Measurements from ENCODE around the gene NPFF.

NPFF gene

DNA sequence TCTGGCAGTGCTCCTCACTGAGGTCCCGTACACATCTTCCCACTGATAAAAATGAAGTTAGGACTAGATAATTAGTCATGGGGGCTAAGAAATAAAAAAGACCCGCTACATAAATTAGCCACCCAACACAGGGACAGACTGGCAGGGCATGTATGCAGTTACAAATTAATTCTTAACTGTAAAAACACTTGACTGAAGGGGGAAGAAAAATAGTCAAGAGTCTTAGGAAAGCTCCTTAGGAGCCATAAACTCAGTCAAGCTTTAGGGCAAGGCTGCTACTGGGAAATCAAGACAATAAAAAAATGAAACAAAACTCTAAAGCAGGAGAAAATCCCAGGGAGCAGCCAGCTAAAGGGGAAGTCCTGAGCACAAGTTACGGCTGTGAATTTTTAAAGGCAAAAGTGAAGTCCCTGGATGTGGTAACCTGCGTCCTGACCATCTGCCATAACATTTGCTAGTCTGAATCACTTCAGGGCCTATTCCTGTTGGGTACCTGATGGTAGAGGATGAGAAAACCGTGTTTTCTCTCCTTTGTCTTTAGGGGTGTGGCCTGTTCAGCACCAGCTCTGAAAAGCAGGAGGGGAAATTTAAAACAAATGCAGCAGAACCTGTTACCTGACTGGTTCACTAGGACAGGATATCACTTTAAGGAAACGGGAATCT is 7.5 kb upstream of the NPFF start:
- no peak for DNase-seq

DNA sequence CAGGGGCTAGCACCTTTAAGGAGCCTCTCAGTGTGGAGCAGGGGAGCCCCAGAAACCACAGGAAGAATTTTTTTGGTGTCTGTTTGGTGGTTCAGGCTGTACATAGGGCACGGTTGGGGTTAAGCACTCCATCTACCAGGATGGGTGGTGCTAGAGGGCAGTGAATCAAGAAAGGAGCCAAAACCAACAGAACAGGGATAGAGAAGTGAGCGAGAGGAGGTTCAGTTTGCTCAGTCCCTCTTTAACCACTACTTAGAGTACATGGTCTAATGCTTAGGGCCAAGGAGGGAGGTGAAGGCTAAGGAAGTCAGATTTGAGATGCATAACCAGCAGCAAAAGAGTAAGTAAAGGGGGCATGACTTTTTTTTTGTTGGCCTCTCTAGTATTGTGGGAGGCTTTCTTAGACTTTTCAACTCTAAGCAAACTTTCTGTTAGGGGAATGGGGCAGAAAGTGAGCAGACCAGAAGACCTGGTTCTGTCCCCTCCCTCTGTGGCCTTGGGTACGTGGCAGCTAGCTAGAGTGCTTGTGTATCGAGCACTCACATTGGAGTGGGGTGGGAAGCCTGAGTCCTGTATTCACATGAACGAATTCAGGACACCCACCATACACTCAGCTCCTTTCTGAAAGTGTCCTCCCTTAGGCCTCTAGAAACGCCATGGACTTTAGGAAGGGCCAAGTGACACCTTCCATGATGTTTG is 6.6 kb upstream of the NPFF start:
- DNase-seq: no peak

DNA sequence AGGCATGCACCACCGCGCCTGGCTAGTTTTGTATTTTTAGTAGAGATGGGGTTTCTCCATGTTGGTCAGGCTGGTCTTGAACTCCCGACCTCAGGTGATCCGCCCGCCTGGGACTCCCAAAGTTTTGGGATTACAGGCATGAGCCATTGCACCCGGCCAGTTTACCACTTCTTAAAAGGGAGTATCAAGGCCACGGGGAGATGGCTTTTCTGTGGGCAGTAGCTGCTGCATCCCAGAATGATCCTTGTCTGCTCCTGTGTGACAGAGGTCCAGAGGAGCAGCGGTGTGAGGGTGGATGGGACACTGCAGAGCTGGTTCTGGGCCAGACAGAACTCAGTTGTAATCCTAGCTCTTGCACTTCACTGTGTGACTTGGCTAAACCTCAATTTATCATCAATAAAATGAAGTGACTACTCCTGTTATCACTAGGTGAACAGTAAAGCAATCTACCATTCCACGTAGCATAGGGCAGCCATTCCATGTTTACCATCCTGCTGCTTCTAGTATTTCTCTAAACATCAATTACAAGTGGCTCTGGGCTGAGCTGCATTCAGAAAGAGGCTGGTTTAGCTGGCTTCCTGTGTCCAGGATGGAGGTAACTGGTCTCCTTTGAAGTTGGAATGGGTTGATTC is 3.0 kb upstream of the NPFF start:
- no peak for DNase-seq

DNA sequence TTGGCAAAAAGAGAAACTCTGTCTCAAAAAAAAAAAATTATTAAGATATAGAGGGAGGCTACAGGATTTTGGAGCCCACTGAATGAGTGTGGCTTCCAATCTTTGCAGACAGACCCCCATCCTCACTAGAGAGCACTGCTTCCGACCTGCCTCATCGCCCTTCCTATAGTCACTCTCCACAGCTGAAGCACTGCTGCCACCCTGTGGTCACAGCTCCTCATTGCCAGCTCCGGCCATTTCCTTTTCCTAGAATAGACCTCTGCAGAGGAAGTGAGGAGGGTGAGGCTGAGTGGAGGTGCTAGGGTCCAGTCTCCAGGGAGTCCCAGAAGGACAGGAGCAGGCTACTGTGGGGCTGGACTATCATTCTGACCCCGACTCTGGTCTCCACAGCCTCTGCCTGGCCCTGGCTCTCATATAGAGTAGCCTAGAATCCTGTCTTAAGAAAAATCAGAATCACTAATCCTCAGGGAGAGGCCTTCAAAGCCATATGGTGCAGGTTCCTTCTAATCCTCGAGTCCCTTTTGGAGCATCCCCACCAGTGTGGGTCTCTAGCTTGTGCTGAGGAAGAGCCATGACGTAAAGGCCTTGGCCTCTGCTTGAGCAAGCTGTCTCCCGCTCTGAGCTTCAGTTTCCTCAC is 1.4 kb upstream of the NPFF start:
- DNase-seq: peak in 56 of 58 donors; percentile 7 to 90 (median 73)

GRCh38 chr12:53507603-53507885 is 260 bp upstream of the NPFF start:
- no peak for DNase-seq

DNA sequence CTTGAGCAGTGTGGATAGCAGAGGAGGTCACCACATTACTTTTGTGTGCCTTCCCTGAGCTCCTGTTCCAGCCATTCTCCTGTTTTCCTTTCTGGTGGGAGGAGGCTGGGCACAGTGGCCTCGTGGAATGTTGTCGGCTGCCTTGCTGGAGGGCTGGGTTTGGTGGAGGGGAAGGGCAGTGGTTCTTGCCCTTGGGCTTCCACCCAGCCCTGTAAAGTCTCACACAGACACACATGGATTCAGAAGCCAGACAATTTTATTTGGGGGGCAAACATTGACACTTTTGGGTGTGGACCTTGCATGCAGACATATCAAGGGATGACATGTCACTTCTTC is 866 bp downstream of the NPFF start:
- DNase-seq: no peak

DNA sequence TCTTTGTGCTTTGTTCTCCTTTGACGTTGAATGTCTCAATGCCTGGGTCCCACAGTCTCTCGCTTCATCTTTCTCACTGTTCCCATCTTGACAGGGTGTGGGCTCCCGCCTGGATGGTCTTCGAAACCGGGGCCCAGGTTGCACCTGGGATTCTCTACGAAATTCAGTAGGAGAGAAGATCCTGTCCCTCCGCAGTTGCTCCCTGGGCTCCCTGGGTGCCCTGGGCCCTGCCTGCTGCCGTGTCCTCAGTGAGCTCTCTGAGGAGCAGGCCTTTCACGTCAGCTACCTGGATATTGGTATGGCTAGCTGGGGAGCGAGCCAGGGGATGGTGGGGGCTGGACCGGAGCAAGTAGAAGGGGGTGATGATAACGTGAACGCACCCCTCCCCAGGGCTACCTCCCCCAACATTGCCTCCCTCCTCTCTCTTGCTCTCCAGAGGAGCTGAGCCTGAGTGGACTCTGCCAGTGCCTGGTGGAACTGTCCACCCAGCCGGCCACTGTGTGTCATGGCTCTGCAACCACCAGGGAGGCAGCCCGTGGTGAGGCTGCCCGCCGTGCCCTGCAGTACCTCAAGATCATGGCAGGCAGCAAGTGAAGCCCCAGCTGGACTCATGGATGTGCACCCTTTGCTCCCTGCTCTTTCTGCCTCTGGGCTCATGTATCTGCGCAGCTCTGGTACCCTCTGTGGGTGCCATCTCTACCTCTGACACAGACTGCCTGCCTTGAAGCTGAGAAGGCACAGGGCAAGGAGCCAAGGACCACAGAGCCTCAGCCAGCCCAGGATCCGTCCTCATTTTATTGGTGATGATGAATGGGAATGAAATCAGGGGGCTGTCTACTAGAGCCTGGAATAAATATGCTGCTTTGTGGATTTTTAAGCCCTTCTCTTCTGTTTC is 1.5 kb downstream of the NPFF start:
- no peak for DNase-seq

GRCh38 chr12:53505086-53505485 is 2.2 kb downstream of the NPFF start:
- peak in 22 of 58 donors; percentile 14 to 83 (median 35) for DNase-seq

DNA sequence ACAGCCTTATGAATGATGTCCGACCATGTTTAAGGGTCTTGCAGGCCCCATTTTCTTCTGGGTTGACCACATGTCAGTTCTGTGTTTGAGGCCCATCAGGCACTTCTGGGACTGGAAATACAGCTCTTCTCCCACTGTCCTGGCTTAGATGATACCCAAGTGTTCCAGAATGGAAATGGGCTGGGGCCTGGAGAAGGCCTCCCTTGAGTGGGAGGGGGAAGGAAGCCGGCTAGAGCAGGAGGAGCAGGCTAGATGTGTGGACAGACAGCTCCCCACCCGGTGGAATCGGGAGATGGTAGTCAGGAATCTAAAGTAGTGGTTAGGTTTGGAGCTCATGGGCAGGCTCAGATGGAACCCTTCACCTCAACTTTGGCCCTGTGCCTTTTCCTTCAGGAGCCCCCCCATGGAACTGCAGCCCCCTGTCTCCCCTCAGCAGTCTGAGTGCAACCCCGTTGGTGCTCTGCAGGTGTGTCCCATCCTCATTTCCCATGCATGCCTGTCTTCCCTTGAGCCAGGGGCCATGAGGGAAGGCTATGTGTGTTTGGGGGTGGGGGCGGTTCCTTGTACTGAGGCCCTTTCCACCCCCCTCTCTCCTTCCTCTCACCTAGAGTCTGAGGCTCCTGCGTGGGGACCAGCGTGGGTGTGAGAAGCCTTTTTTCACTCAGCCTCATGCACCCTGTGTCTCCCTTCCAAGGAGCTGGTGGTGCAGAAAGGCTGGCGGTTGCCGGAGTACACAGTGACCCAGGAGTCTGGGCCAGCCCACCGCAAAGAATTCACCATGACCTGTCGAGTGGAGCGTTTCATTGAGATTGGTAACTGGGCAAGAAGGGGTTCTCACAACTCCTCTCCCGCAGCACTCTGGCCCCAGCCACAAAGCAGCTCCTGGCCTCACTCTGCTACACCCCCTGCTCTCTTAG is 3.0 kb downstream of the NPFF start:
- no peak for DNase-seq

DNA sequence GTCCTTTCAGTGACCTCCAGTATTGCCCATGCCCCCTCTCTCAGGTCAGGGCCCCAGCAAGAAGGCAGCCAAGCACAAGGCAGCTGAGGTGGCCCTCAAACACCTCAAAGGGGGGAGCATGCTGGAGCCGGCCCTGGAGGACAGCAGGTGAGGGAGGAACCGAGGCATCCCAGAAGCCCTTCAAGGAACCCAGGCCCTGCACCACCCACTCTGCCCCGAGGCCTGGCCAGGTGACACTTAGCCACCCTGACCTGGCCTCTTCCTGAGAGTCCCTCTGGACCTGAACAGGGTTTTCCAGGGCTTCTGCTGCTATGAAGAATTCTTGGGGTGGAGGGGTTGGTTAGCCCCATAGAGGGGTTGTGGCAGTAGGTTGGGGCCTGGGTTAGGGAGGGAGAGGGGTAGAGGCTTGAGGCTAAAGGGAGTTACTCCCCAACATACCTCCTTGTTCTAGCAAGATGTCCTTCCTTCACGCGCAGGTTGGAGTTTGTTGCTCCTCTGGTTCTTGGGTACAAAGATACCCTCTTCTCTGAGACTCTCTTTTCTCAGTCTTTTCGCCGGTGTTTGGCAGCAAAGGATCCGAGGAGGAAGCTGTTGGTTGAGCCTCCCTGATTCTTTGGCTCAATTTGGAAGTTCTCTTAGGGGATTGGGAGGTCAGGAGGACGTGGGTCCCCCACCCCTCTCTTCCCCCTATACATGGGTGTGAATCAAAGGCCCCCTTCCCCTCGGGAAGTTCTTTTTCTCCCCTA is 4.1 kb downstream of the NPFF start:
- no peak for DNase-seq

DNA sequence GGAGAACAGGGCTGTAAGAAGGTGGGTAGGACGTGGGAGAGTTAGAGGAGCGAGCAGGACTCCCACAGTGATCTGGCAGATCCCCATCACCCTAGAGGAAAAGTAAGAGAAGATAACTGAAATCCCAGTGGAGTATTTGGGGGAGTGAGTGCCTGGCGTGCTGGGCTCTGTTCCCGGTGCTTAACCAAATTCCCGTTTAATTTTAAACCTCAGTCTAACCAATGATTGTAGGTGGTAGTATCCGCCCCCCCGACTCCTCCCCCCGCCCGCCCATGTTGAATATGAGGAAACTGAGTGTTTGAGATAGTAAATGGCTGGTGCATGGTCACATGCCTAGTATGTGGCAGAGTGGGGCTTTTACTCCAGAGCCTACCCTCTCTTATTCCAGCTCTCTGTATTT is 5.0 kb downstream of the NPFF start:
- peak in 5 of 58 donors; percentile 27 to 37 (median 32) for DNase-seq

DNA sequence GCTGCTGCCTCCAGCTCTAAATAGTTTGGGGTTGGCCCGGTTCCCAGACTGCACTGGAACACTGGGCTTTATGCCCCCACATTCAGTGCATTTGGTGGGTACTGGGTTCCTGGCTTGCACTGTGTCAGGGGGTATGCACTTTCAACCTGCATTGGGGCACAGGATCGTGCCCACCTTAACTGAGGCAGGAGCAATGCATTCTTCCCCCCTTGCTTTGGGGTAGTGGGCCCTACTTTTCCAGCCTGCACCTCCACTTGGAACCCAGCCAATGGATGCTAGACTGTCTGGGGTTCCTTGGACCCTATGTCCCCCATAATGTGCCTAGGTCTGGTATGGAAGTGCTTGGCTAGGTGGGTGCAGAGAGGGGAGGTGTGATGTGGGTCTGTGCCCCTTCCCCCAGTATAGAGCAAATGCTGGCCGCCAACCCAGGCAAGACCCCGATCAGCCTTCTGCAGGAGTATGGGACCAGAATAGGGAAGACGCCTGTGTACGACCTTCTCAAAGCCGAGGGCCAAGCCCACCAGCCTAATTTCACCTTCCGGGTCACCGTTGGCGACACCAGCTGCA is 5.6 kb downstream of the NPFF start:
- DNase-seq: peak in 2 of 58 donors; percentile 51 to 57

DNA sequence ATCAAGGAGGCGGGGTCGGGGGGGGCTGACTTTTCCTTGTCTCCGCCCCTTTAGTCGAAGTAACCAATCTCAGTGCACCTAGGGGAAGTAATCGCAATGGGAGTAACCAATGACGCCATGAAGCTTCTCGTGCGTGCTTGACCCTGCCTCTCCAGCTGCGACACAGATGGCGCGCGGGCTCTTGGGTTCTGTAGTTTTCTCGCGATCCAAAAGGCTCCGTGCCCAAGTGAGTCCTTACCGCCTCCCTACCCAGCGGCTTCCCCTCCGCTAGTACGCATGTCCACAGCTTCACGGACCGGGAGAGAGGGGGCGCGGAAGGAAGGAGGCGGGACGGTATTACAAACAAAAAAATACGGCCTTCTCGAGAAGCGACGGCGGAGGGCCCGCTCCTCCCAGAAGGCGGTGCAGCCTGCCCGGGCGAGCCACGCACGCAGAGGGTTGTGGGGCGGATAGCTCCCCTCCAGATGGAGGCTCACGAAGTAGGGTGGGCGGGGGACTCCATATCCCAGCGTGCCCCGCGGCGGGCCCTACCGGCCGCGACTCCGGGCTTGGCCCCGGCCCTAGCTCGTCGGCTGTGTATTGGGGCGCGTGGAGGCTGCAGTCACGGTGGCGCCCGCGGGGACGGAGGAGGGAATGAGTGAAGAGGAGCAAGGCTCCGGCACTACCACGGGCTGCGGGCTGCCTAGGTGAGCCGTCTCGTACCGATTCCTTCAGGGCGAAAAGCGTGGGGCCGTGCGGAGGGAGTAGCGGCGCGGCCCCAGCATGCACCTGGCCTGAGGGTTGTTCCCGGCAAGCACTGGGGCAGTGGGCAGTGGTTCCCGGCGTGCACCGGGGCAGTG is 6.3 kb downstream of the NPFF start, which contains the start of gene TARBP2:
Gene TARBP2 (plus strand): TSS at position 508 of the 839 bp plus-strand sequence. CDS start 126 bp downstream, at position 634.
- peak; percentile 95 to 100 (median 99) for DNase-seq

- peak in 4 of 58 donors; percentile 33 to 71 (median 67) for DNase-seq
Measured at GRCh38 chr12:53500142-53500775, 7.0 kb downstream of the NPFF start.

- peak in 55 of 58 donors; percentile 39 to 94 (median 74) for DNase-seq
Measured at GRCh38 chr12:53499266-53500141, 7.8 kb downstream of the NPFF start, which contains the start of gene MAP3K12. Gene MAP3K12 (minus strand): TSS chr12:53499458. CDS start chr12:53487391, 12,067 bp downstream.

- DNase-seq: no peak
Measured at GRCh38 chr12:53498235-53498630, 9.1 kb downstream of the NPFF start.
